ENCODE data around the gene AKT3.

- TF ChIP-seq JUN (IDR thresholded peaks at IDR 0.05; ENCODE audit: low read depth, low read length) (no peak), E2F6 (IDR thresholded peaks at IDR 0.05) (no peak), KDM1A (IDR thresholded peaks at IDR 0.05; ENCODE audit: borderline replicate concordance, low read length) (no peak)
Observed at GRCh38 chr1:243550276-243550675, 299.8 kb downstream of the AKT3 start.

Measured in H1 (cell line).